Measurements from ENCODE around the gene SUPT4H1. TPM values are rescaled to one million over a fixed set of nuclear protein-coding genes. Genes with fewer than 3 reads are reported as not detected.

Gene SUPT4H1
- total and polyA plus RNA-seq, 9 of the 15 experiments (the other 6 are each of a cell fraction or from before 2014, with no cell fraction given): 62.1 to 320 (median 117) TPM

DNA sequence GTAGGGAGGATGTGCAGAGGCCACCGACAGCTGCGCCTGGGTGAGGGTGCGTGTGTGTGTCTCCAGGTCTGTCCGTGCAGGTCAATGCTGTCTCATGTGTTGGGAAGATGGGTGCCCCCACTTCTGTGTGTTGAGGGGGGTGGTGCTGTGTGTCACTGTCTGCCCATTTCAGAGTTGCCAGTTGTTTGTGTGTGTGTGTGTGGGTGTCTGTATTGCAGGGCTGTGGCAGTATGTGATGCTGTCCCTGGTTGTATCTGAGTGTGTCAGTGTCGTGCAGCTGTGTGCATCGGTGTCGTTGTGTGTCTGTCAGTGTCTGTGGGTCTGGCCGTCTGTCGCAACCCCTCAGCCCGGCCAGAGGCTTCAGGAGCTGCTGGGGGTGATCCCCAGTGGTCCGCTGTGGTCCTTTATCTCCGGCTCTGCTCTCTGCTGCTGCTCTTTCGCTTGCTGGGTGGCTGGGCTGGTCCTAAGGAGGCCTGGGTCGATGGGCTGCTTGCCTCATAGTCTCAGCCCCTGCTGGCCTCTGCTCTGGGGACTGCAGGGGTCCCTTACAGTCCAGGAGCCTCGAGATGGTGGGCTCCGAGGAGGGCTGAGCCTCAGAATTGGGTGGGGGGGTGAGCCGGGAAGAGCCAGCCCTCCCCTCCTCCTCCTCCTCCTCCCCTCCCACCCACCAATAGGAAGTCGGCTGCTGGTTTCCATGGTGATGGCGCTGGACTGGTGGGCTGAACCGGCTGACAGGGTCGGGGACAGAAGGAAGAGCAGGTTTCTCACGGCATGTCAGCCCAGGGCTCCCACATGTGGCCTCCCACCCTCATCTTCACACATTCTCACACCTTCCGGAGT lies 23.6 kb downstream of the SUPT4H1 start, which contains the start of gene TSPOAP1 (continued):
- TF ChIP-seq ZNF277 (CRISPR knock-in tag; IDR thresholded peaks at IDR 0.05; ENCODE audit: borderline replicate concordance) (no peak), MIER1 (IDR thresholded peaks at IDR 0.05; ENCODE audit: low read depth) (peak; percentile 67; the same call in 1 of the 2 replicates), SLC30A9 (CRISPR knock-in tag; IDR thresholded peaks at IDR 0.05) (no peak), ZNF57 (CRISPR knock-in tag; IDR thresholded peaks at IDR 0.05) (peak; percentile 87; the same call in 1 of the 2 replicates), SMARCB1 (IDR thresholded peaks at IDR 0.05; ENCODE audit: insufficient read length, low read depth) (no peak), PRMT5 (CRISPR knock-in tag; IDR thresholded peaks at IDR 0.05) (no peak), CBFB (CRISPR knock-in tag; IDR thresholded peaks at IDR 0.05) (no peak), SP2 (IDR thresholded peaks at IDR 0.05; ENCODE audit: extremely low read depth, low read depth, low read length, poor library complexity, severe bottlenecking) (no peak), SPI1 (IDR thresholded peaks at IDR 0.05; ENCODE audit: borderline replicate concordance, low read depth, low read length) (no peak), KDM1A (IDR thresholded peaks at IDR 0.05) (no peak; a peak in 2 of 4 replicates), ZNF212 (CRISPR knock-in tag; IDR thresholded peaks at IDR 0.05) (peak; percentile 87; the same call in 1 of the 2 replicates), ZNF184 (CRISPR knock-in tag; IDR thresholded peaks at IDR 0.05) (no peak), ZBTB17 (CRISPR knock-in tag; IDR thresholded peaks at IDR 0.05) (peak; percentile 65), ADNP (tag; IDR thresholded peaks at IDR 0.05) (no peak), NFXL1 (CRISPR knock-in tag; IDR thresholded peaks at IDR 0.05) (no peak; the same call in none of the 2 replicates), DPF2 (IDR thresholded peaks at IDR 0.05) (peak; percentile 49), RBFOX2 (IDR thresholded peaks at IDR 0.05; ENCODE audit: low read depth, low read length) (peak; percentile 82), FOXP4 (CRISPR knock-in tag; IDR thresholded peaks at IDR 0.05; ENCODE audit: borderline replicate concordance) (0 out of 2 replicates have a peak, but pooled peaks have one; percentile 73), ETV1 (tag; conservative IDR thresholded peaks at IDR 0.05; ENCODE audit: low read depth) (no peak)
- TF ChIP-seq, protein P1, sequence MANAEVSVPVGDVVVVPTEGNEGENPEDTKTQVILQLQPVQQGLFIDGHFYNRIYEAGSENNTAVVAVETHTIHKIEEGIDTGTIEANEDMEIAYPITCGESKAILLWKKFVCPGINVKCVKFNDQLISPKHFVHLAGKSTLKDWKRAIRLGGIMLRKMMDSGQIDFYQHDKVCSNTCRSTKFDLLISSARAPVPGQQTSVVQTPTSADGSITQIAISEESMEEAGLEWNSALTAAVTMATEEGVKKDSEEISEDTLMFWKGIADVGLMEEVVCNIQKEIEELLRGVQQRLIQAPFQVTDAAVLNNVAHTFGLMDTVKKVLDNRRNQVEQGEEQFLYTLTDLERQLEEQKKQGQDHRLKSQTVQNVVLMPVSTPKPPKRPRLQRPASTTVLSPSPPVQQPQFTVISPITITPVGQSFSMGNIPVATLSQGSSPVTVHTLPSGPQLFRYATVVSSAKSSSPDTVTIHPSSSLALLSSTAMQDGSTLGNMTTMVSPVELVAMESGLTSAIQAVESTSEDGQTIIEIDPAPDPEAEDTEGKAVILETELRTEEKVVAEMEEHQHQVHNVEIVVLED (CRISPR knock-in tag; IDR thresholded peaks at IDR 0.05): no peak
- TF ChIP-seq, protein P2, sequence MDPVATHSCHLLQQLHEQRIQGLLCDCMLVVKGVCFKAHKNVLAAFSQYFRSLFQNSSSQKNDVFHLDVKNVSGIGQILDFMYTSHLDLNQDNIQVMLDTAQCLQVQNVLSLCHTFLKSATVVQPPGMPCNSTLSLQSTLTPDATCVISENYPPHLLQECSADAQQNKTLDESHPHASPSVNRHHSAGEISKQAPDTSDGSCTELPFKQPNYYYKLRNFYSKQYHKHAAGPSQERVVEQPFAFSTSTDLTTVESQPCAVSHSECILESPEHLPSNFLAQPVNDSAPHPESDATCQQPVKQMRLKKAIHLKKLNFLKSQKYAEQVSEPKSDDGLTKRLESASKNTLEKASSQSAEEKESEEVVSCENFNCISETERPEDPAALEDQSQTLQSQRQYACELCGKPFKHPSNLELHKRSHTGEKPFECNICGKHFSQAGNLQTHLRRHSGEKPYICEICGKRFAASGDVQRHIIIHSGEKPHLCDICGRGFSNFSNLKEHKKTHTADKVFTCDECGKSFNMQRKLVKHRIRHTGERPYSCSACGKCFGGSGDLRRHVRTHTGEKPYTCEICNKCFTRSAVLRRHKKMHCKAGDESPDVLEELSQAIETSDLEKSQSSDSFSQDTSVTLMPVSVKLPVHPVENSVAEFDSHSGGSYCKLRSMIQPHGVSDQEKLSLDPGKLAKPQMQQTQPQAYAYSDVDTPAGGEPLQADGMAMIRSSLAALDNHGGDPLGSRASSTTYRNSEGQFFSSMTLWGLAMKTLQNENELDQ (CRISPR knock-in tag; IDR thresholded peaks at IDR 0.05; ENCODE audit: borderline replicate concordance): no peak; the same call in 1 of the 2 replicates
